PC-9 (cell line): Measurements from ENCODE around the gene LILRA2.

Source experiments
- EZH2 ChIP-seq: fragments of 200-600 bp; sonication (generic); IDR thresholded peaks from 2 replicates; pipeline ENCODE4 v1.8.0; 2017; ENCODE audit warnings: antibody characterized with exemption, low read depth
- TF ChIP-seq, protein P1 (sequence below): fragments of 200-600 bp; sonication (generic); conservative IDR thresholded peaks from 2 replicates; pipeline ENCODE4 v1.6.1; 2017; ENCODE audit warnings: mixed run types, antibody characterized with exemption, mild to moderate bottlenecking, moderate library complexity

DNA sequence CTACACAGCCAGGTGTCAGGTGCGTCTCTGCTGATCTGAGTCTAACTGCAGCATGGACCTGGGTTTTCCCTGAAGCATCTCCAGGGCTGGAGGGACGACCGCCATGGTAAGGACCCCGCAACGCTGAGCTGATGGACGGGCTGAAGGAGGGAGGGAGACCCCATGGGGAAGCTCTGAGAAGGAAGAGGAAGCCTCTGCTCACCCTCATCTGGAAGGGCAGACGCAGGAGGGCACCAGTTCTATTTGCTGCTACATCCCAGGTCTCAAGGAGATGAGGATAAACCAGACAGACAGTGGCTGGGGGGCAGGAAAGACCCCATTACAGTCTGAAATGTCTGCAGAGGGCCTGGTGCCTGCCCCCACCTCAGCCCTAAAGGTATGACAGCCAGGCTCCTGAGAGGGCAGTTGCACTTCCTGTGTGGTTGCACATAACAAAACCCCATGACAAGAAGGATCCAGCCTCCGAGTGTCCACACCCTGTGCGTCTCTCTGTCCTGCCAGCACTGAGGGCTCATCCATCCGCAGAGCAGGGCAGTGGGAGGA lies at the start of gene LILRA2:
- TF ChIP-seq, protein P1, sequence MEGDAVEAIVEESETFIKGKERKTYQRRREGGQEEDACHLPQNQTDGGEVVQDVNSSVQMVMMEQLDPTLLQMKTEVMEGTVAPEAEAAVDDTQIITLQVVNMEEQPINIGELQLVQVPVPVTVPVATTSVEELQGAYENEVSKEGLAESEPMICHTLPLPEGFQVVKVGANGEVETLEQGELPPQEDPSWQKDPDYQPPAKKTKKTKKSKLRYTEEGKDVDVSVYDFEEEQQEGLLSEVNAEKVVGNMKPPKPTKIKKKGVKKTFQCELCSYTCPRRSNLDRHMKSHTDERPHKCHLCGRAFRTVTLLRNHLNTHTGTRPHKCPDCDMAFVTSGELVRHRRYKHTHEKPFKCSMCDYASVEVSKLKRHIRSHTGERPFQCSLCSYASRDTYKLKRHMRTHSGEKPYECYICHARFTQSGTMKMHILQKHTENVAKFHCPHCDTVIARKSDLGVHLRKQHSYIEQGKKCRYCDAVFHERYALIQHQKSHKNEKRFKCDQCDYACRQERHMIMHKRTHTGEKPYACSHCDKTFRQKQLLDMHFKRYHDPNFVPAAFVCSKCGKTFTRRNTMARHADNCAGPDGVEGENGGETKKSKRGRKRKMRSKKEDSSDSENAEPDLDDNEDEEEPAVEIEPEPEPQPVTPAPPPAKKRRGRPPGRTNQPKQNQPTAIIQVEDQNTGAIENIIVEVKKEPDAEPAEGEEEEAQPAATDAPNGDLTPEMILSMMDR, result no peak
- TF ChIP-seq EZH2, result no peak
